H9 (cell line): Measurements from ENCODE around the gene SPRYD4. TPM values are rescaled to one million over a fixed set of nuclear protein-coding genes. Genes with fewer than 3 reads are reported as not detected.

Experiments
- DNase-seq: peaks from one replicate; pipeline ENCODE4 v3.0.0-alpha.2; 2017
- H2AFZ ChIP-seq: one replicate; pipeline ENCODE4 v1.6.1; 2013; ENCODE audit warnings: mild to moderate bottlenecking, low read length, control low read depth, moderate library complexity
- H2AK5ac ChIP-seq: 2 replicates; pipeline ENCODE4 v1.6.1; 2013; ENCODE audit warnings: low read length, control low read depth, mixed read lengths; ENCODE audit not compliant: insufficient read length
- H2BK120ac ChIP-seq: one replicate; pipeline ENCODE4 v1.6.1; 2013; ENCODE audit warnings: low read depth, mild to moderate bottlenecking, low read length, control low read depth, inconsistent platforms; ENCODE audit not compliant: poor library complexity, severe bottlenecking
- H2BK12ac ChIP-seq: 2 replicates; pipeline ENCODE4 v1.6.1; 2013; ENCODE audit warnings: low read length, control low read depth, mixed read lengths, low read depth; ENCODE audit not compliant: insufficient read length
- H2BK15ac ChIP-seq: 2 replicates; pipeline ENCODE4 v1.6.1; 2013; ENCODE audit warnings: low read depth, low read length, control low read depth
- H2BK20ac ChIP-seq: one replicate; pipeline ENCODE4 v1.6.1; 2013; ENCODE audit warnings: low read depth, mild to moderate bottlenecking, low read length, control low read depth, inconsistent platforms; ENCODE audit not compliant: poor library complexity, severe bottlenecking
- H2BK5ac ChIP-seq: 2 replicates; pipeline ENCODE4 v1.6.1; 2013; ENCODE audit warnings: low read length, control low read depth, mixed read lengths; ENCODE audit not compliant: insufficient read length
- H3K14ac ChIP-seq: 2 replicates; pipeline ENCODE4 v1.6.1; 2013; ENCODE audit warnings: low read length, control low read depth; ENCODE audit not compliant: insufficient read depth
- H3K18ac ChIP-seq: 2 replicates; pipeline ENCODE4 v1.6.1; 2013; ENCODE audit warnings: low read depth, mild to moderate bottlenecking, mixed read lengths, low read length, control low read depth; ENCODE audit not compliant: insufficient read length
- H3K23ac ChIP-seq: 2 replicates; pipeline ENCODE4 v1.6.1; 2013; ENCODE audit warnings: low read length, control low read depth, mixed read lengths, low read depth; ENCODE audit not compliant: insufficient read length
- H3K23me2 ChIP-seq: 2 replicates; pipeline ENCODE4 v1.6.1; 2013; ENCODE audit warnings: low read depth, mild to moderate bottlenecking, mixed read lengths, low read length, control low read depth; ENCODE audit not compliant: insufficient read length, poor library complexity, severe bottlenecking
- H3K27ac ChIP-seq: 2 replicates; pipeline ENCODE4 v1.5.1; 2013; ENCODE audit warnings: low read length, control low read depth, mixed read lengths, low read depth; ENCODE audit not compliant: insufficient read length
- H3K27me3 ChIP-seq: 2 replicates; pipeline ENCODE4 v1.6.1; 2013; ENCODE audit warnings: low read length, control low read depth, inconsistent platforms; ENCODE audit not compliant: insufficient read depth
- H3K4ac ChIP-seq: 2 replicates; pipeline ENCODE4 v1.6.1; 2013; ENCODE audit warnings: low read depth, mild to moderate bottlenecking, control low read depth, inconsistent platforms, low read length, moderate library complexity
- H3K4me1 ChIP-seq: 2 replicates; pipeline ENCODE4 v1.6.1; 2013; ENCODE audit warnings: low read length, control low read depth, inconsistent platforms; ENCODE audit not compliant: insufficient read depth
- H3K4me2 ChIP-seq: 2 replicates; pipeline ENCODE4 v1.6.1; 2013; ENCODE audit warnings: low read length, control low read depth, mixed read lengths; ENCODE audit not compliant: insufficient read length, insufficient read depth
- H3K56ac ChIP-seq: 2 replicates; pipeline ENCODE4 v1.6.1; 2013; ENCODE audit warnings: low read depth, mild to moderate bottlenecking, mixed read lengths, low read length, control low read depth; ENCODE audit not compliant: insufficient read length
- H3K79me1 ChIP-seq: 2 replicates; pipeline ENCODE4 v1.6.1; 2013; ENCODE audit warnings: low read depth, mild to moderate bottlenecking, moderate library complexity, low read length, control low read depth, inconsistent platforms; ENCODE audit not compliant: insufficient read depth, poor library complexity, severe bottlenecking
- H3K79me2 ChIP-seq: 2 replicates; pipeline ENCODE4 v1.6.1; 2013; ENCODE audit warnings: low read length, control low read depth, inconsistent platforms; ENCODE audit not compliant: insufficient read depth
- H3K9ac ChIP-seq: 2 replicates; pipeline ENCODE4 v1.6.1; 2013; ENCODE audit warnings: low read length, control low read depth, mixed read lengths; ENCODE audit not compliant: insufficient read length; ENCODE audit errors: extremely low read depth
- H3K9me3 ChIP-seq: one replicate; pipeline ENCODE4 v1.6.1; 2013; ENCODE audit warnings: low read depth, low read length, inconsistent platforms; ENCODE audit not compliant: control insufficient read depth
- H3T11ph ChIP-seq: one replicate; pipeline ENCODE4 v1.6.1; 2013; ENCODE audit warnings: mild to moderate bottlenecking, low read length, control low read depth, inconsistent platforms
- H4K20me1 ChIP-seq: one replicate; pipeline ENCODE4 v1.6.1; 2013; ENCODE audit not compliant: control insufficient read depth, insufficient read length, insufficient read depth
- H4K5ac ChIP-seq: 2 replicates; pipeline ENCODE4 v1.6.1; 2013; ENCODE audit warnings: low read depth, mild to moderate bottlenecking, mixed read lengths, low read length, control low read depth; ENCODE audit not compliant: insufficient read length
- H4K8ac ChIP-seq: replicated peaks from 2 replicates; pipeline ENCODE4 v1.6.1; 2013; ENCODE audit warnings: low read length, control low read depth, mixed read lengths, low read depth; ENCODE audit not compliant: insufficient read length
- H4K91ac ChIP-seq: 2 replicates; pipeline ENCODE4 v1.6.1; 2013; ENCODE audit warnings: low read depth, mild to moderate bottlenecking, moderate library complexity, mixed read lengths, low read length, control low read depth; ENCODE audit not compliant: insufficient read length
- H3K27ac Mint-ChIP-seq, 3 experiments: 2 replicates in 2 of 3; 3 replicates in 1 of 3; pipeline ENCODE4 v1.8.0; 2020 to 2021; ENCODE audit warnings: mixed read lengths in 3 of 3, mild to moderate bottlenecking in 1 of 3, moderate library complexity in 1 of 3
- H3K27me3 Mint-ChIP-seq: 2 replicates; pipeline ENCODE4 v1.8.0; 2021; ENCODE audit warnings: low read depth, mild to moderate bottlenecking, moderate library complexity, mixed read lengths
- H3K36me3 Mint-ChIP-seq, 3 experiments: 2 replicates in 2 of 3; 3 replicates in 1 of 3; pipeline ENCODE4 v1.8.0; 2020 to 2021; ENCODE audit warnings: low read depth in 3 of 3, mixed read lengths in 3 of 3; ENCODE audit not compliant: insufficient read depth in 1 of 3
- H3K4me1 Mint-ChIP-seq, 2 experiments: 2 replicates each; pipeline ENCODE4 v1.8.0; 2020; ENCODE audit warnings: mixed read lengths in 2 of 2
- H3K4me3 Mint-ChIP-seq, 2 experiments: 2 replicates in 1 of 2; 3 replicates in 1 of 2; pipeline ENCODE4 v1.8.0; 2020 to 2021; ENCODE audit warnings: mild to moderate bottlenecking in 2 of 2, mixed read lengths in 2 of 2, moderate library complexity in 1 of 2
- H3K9me3 Mint-ChIP-seq, 2 experiments: 2 replicates in 1 of 2; 3 replicates in 1 of 2; pipeline ENCODE4 v1.8.0; 2020; ENCODE audit warnings: mild to moderate bottlenecking in 2 of 2, mixed read lengths in 2 of 2, moderate library complexity in 1 of 2
- CTCF ChIP-seq: fragments of 200-600 bp; sonication (generic); conservative IDR thresholded peaks from 3 replicates; pipeline ENCODE4 v1.8.0; 2021; ENCODE audit warnings: antibody characterized with exemption, mild to moderate bottlenecking
- WGBS: extraction: QIAGEN DNeasy Blood & Tissue Kit; methylation state at CpG from one replicate; pipeline ENCODE4 v1.1.7; 2013; ENCODE audit warnings: missing lambda C conversion rate, low lambda C conversion rate, mixed read lengths; ENCODE audit not compliant: insufficient read length; ENCODE audit errors: extremely low coverage; 5-methylcytosine and 5-hydroxymethylcytosine counted together
- total RNA-seq: library from RNA; stranded (reverse); gene quantifications from 2 replicates; pipeline ENCODE4 v1.2.1, GENCODE V29; 2021

The SPRYD4 gene
- total RNA-seq, 1 experiment from 2014 or later, result 4.9 TPM

DNA sequence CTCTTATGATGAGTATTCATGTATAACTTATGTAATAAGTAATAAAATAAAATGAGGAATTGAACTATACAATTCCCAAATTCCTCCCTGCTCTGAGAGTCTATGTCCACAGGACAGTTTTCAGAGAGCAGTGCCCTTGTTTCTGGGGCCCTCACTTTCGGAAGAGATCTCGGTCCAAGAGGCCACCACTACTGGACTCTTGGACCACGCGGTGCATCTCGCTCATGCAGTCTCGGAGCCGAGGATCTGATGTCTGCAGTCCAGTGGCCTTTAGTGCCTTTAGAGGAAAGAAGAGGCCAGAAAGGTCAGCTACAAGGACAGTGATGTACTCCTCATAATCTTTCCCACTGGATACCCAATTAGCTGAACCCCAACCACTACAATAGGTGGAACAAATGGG lies 11.2 kb downstream of the SPRYD4 start:
- H3K27ac Mint-ChIP-seq, result no peak overlapping the region
- H3K56ac ChIP-seq, result no peak overlapping the region
- H3K9me3 Mint-ChIP-seq, result no peaks in the 10 kb centered on the region
- no peaks in the 10 kb centered on the region for H3K79me2 ChIP-seq
- WGBS, result no CpG with 5 or more reads among the region's 7 CpGs
- H3K23me2 ChIP-seq, result no peaks in the 10 kb centered on the region
- H3K4ac ChIP-seq, result no peak overlapping the region
- TF ChIP-seq CTCF, result no peak
- H2BK15ac ChIP-seq, result no peak overlapping the region
- no peak for DNase-seq
- H2BK120ac ChIP-seq, result no peak overlapping the region
- no peak overlapping the region for H4K5ac ChIP-seq
- no peaks in the 10 kb centered on the region for H3K79me1 ChIP-seq
- H4K20me1 ChIP-seq, result no peaks in the 10 kb centered on the region
- no peak overlapping the region for H4K8ac ChIP-seq
- H3K27ac ChIP-seq, result no peak overlapping the region
- no peaks in the 10 kb centered on the region for H3K9me3 ChIP-seq
- no peaks in the 10 kb centered on the region for H3K4me1 ChIP-seq
- no peaks in the 10 kb centered on the region for H3K27me3 Mint-ChIP-seq
- no peaks in the 10 kb centered on the region for H3K4me1 Mint-ChIP-seq
- H2BK20ac ChIP-seq, result no peak overlapping the region
- H3K36me3 Mint-ChIP-seq, result peaks cover 0 to 12% (median 0%) of the 10 kb centered on the region in 3 experiments; a peak in 2 of 7 replicates
- no peak overlapping the region for H3K4me3 Mint-ChIP-seq
- no peak overlapping the region for H4K91ac ChIP-seq
- no peak overlapping the region for H2BK5ac ChIP-seq
- H3K23ac ChIP-seq, result no peak overlapping the region
- no peak overlapping the region for H2AK5ac ChIP-seq
- H2BK12ac ChIP-seq, result no peak overlapping the region
- no peak overlapping the region for H3K9ac ChIP-seq
- H3K18ac ChIP-seq, result no peak overlapping the region
- no peak overlapping the region for H3K4me2 ChIP-seq
- H3K14ac ChIP-seq, result no peak overlapping the region
- H2AFZ ChIP-seq, result no peak overlapping the region
- no peaks in the 10 kb centered on the region for H3K27me3 ChIP-seq
- H3T11ph ChIP-seq, result no peak overlapping the region
